Mucosa of descending colon (tissue), 3 donors: ENCODE measurements around the gene SCYL2. TPM values are rescaled to one million over a fixed set of nuclear protein-coding genes. Genes with fewer than 3 reads are reported as not detected.
"Not testable (repeated sequence)": the region's sequence is repeated elsewhere in the genome, so short reads cannot be mapped to it uniquely, and the experiment has no call there.

Experiments used
- ATAC-seq: fragments of 200-7000 bp; cut with Tn5 transposase; one replicate; pipeline ENCODE4 v1.9.1; 2020; ENCODE audit warnings: mild to moderate bottlenecking, moderate library complexity
- DNase-seq, 3 donors: peaks; one replicate each; pipeline ENCODE4 v3.0.0-alpha.2; 2020
- H3K36me3 ChIP-seq: fragments of 200-600 bp; one replicate; pipeline ENCODE4 v1.8.0; 2021; ENCODE audit warnings: low read depth, mild to moderate bottlenecking
- H3K4me1 ChIP-seq: fragments of 200-600 bp; one replicate; pipeline ENCODE4 v1.8.0; 2021; ENCODE audit warnings: low read depth, mild to moderate bottlenecking
- H3K4me3 ChIP-seq: fragments of 200-600 bp; one replicate; pipeline ENCODE4 v1.8.0; 2021; ENCODE audit warnings: mild to moderate bottlenecking
- H3K9me3 ChIP-seq: fragments of 200-600 bp; one replicate; pipeline ENCODE4 v1.8.0; 2021; ENCODE audit warnings: mild to moderate bottlenecking
- CTCF ChIP-seq: fragments of 200-600 bp; IDR thresholded peaks from one replicate; pipeline ENCODE4 v1.8.0; 2022; ENCODE audit warnings: antibody characterized with exemption, mild to moderate bottlenecking
- intact Hi-C, 2 donors: fragments of 100-400 bp; cut with DNase I in 1 of 2; cut with micrococcal nuclease in 1 of 2; formaldehyde crosslinking; loops; one replicate each; pipeline versions ENCODE4 v1.11.0 to v1.11.1; 2022; cut with DNase I, micrococcal nuclease
- total RNA-seq, 3 donors: library from RNA; stranded (reverse); fragmentation: NEBNext Ultra II Directional in 2 of 3; extraction: Animal tissue kit (Norgen Biotek cat#: 25700) in 2 of 3; gene quantifications; one replicate each; pipeline versions ENCODE4 v1.2.1 to v1.2.4, GENCODE V29; 2021 to 2023
- donor health status: DM: no; HTN: no; CAD: no; lungs with moderate emphysema.
- donor health status: DM: no; HTN: no; CAD: no.
- donor health status: DM: no; HTN: yes; CAD: no.

The SCYL2 gene
- total RNA-seq, 3 donors from 2014 or later: 56.8 to 64.6 (median 63.4) TPM

GRCh38 chr12:100279159-100279558, 12.2 kb downstream of the SCYL2 start:
- ATAC-seq (no peak), DNase-seq (no peak)
- H3K36me3 ChIP-seq: no peaks in the 10 kb centered on the region
- no peak overlapping the region for H3K4me3 ChIP-seq
- H3K4me1 ChIP-seq: no peaks in the 10 kb centered on the region
- intact Hi-C loops: no loop called here
- no peak for TF ChIP-seq CTCF
- no peaks in the 10 kb centered on the region for H3K9me3 ChIP-seq

GRCh38 chr12:100279607-100280244, 12.7 kb downstream of the SCYL2 start:
- intact Hi-C loops: no loop called here
- Histone ChIP-seq H3K36me3 (no peaks in the 10 kb centered on the region), H3K9me3 (no peaks in the 10 kb centered on the region), H3K4me3 (no peak overlapping the region), H3K4me1 (no peaks in the 10 kb centered on the region)
- no peak for DNase-seq
- TF ChIP-seq CTCF: no peak
- peak; percentile 36 for ATAC-seq

- H3K4me1 ChIP-seq, DNase-seq, intact Hi-C loops, H3K36me3 ChIP-seq, H3K4me3 ChIP-seq, H3K9me3 ChIP-seq, ATAC-seq: not testable (repeated sequence)
Measured at GRCh38 chr12:100284556-100284955, 17.6 kb downstream of the SCYL2 start.

GRCh38 chr12:100289038-100289437, 22.1 kb downstream of the SCYL2 start:
- no peak for DNase-seq
- H3K4me1 ChIP-seq: no peaks in the 10 kb centered on the region
- no peak for ATAC-seq
- H3K4me3 ChIP-seq: no peak overlapping the region
- no peaks in the 10 kb centered on the region for H3K9me3 ChIP-seq
- intact Hi-C loops: no loop called here
- H3K36me3 ChIP-seq: no peaks in the 10 kb centered on the region
- TF ChIP-seq CTCF: no peak

- H3K36me3 ChIP-seq: no peaks in the 10 kb centered on the region
- DNase-seq (no peak), ATAC-seq (no peak)
- TF ChIP-seq CTCF: no peak
- intact Hi-C loops: no loop called here
- no peak overlapping the region for H3K4me3 ChIP-seq
- H3K9me3 ChIP-seq: no peaks in the 10 kb centered on the region
- no peaks in the 10 kb centered on the region for H3K4me1 ChIP-seq
Measured at GRCh38 chr12:100290016-100290415, 23.0 kb downstream of the SCYL2 start.

- Histone ChIP-seq H3K4me1 (no peaks in the 10 kb centered on the region), H3K36me3 (no peaks in the 10 kb centered on the region), H3K9me3 (no peaks in the 10 kb centered on the region), H3K4me3 (no peak overlapping the region)
- no peak for TF ChIP-seq CTCF
- ATAC-seq (peak; percentile 62), DNase-seq (no peak)
- intact Hi-C loops: no loop called here
Measured at GRCh38 chr12:100293017-100293416, 26.0 kb downstream of the SCYL2 start.

GRCh38 chr12:100294366-100294765, 27.4 kb downstream of the SCYL2 start:
- H3K4me3 ChIP-seq, DNase-seq, H3K9me3 ChIP-seq, H3K4me1 ChIP-seq, H3K36me3 ChIP-seq, intact Hi-C loops, ATAC-seq: not testable (repeated sequence)
